Measurements from ENCODE around the gene CCDC33.

DNA sequence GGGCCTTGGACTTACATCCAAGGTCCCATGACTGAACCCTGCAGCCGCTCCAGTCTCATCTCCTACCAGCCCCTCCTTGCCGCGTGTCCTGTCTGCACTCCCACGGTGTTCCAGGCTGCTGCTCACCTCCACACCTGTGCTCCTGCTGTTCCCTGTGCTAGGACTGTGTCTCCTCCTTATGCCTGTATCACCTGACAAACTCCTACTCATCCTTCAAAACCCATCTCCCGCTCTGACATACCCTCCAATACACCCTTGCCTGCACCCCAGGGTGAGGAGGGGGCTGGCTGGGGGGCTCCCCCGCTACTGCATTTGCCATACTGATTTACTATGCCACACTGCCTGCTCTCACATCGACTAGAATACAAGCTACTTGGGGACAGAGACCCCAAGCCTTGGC lies 77.8 kb downstream of the CCDC33 start:
- TF ChIP-seq CREB5 (CRISPR knock-in tag; IDR thresholded peaks at IDR 0.05; ENCODE audit: low read depth) (no peak), ESRRG (CRISPR knock-in tag; IDR thresholded peaks at IDR 0.05) (no peak), ARNTL (CRISPR knock-in tag; IDR thresholded peaks at IDR 0.05; ENCODE audit: borderline replicate concordance, low read depth) (no peak), ZNF8 (CRISPR knock-in tag; IDR thresholded peaks at IDR 0.05) (no peak), RARB (CRISPR knock-in tag; IDR thresholded peaks at IDR 0.05) (no peak), TOX (CRISPR knock-in tag; IDR thresholded peaks at IDR 0.05; ENCODE audit: borderline replicate concordance) (no peak)
- TF ChIP-seq, protein P1, sequence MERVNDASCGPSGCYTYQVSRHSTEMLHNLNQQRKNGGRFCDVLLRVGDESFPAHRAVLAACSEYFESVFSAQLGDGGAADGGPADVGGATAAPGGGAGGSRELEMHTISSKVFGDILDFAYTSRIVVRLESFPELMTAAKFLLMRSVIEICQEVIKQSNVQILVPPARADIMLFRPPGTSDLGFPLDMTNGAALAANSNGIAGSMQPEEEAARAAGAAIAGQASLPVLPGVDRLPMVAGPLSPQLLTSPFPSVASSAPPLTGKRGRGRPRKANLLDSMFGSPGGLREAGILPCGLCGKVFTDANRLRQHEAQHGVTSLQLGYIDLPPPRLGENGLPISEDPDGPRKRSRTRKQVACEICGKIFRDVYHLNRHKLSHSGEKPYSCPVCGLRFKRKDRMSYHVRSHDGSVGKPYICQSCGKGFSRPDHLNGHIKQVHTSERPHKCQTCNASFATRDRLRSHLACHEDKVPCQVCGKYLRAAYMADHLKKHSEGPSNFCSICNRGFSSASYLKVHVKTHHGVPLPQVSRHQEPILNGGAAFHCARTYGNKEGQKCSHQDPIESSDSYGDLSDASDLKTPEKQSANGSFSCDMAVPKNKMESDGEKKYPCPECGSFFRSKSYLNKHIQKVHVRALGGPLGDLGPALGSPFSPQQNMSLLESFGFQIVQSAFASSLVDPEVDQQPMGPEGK (CRISPR knock-in tag; IDR thresholded peaks at IDR 0.05; ENCODE audit: borderline replicate concordance): no peak

Measured in SK-N-SH treated with all-trans-retinoic acid at 6 μM for 48 hours (cell line).